Muscle layer of colon (tissue), 2 donors: Measurements from ENCODE around the gene RAC3.

Experiments used
- H3K27ac ChIP-seq: one replicate; pipeline ENCODE4 v1.7.0; 2013; ENCODE audit warnings: low read depth, mild to moderate bottlenecking, low read length, moderate library complexity
- H3K27me3 ChIP-seq, 2 donors: one replicate each; pipeline ENCODE4 v1.7.0; 2013; ENCODE audit warnings: low read length in 2 of 2, mild to moderate bottlenecking in 2 of 2; ENCODE audit not compliant: insufficient read depth in 2 of 2, control insufficient read depth in 1 of 2
- H3K36me3 ChIP-seq: one replicate; pipeline ENCODE4 v1.7.0; 2013; ENCODE audit warnings: mild to moderate bottlenecking, low read length; ENCODE audit not compliant: insufficient read depth
- H3K4me1 ChIP-seq: one replicate; pipeline ENCODE4 v1.7.0; 2013; ENCODE audit warnings: mild to moderate bottlenecking, low read length; ENCODE audit not compliant: insufficient read depth
- H3K4me3 ChIP-seq, 2 donors: one replicate each; pipeline ENCODE4 v1.7.0; 2013; ENCODE audit warnings: low read length in 2 of 2, low read depth in 1 of 2, mild to moderate bottlenecking in 1 of 2, moderate library complexity in 1 of 2
- H3K9ac ChIP-seq: one replicate; pipeline ENCODE4 v1.7.0; 2013; ENCODE audit warnings: low read length
- H3K9me3 ChIP-seq: one replicate; pipeline ENCODE4 v1.7.0; 2013; ENCODE audit warnings: mild to moderate bottlenecking, low read length
- donor health status: abdominal sarcoma.
- donor health status: Adenocarcinoma of cecum.

The RAC3 gene

DNA sequence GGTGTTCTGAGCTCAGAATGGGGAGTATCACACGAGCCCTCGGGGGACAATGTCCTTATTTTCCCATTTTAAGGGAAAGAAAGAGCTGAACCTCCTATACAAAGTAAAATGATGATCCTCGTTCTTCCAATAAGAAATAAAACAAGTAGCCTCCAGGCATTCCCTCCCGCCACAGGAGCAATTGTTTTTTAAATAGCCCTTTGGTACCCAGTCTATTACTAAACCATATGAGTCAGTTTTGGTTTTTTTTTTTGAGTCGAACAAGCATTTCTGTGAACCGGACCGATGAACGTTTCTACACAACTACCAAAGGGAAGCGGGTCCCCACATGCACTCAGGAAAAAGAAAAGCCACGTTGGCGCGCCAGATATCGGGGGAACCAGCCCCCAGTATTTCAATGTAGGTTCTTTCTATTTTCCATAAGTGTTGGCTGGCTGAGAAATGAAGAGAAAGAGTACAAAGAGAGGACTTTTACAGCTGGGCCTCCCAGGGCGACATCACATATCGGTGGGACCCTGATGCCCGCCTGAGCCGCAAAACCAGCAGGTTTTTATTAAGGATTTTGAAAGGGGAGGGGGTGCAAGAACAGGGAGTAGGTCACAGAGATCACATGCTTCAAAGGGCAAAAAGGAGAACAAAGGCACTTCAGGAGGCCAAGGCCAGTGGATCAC lies 9.8 kb downstream of the RAC3 start:
- Histone ChIP-seq H3K36me3 (no peaks in the 10 kb centered on the region), H3K9ac (no peak overlapping the region), H3K27ac (no peak overlapping the region)

DNA sequence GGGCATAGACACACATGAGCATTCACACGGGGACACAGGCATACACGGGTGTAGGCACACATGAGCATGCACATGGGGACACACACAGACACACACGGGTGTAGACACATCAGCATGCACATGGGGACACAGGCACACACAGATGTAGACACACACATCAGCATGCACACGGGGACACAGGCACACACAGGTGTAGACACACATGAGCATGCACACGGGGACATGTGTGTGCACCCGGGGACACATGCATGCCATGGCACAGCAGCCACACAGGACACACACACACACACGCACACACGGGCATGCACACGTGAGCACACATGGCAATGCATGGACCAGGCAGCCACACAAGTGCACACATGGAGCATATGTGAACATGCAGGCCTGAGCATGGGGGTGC lies 11.2 kb downstream of the RAC3 start:
- peaks cover 4% of the 10 kb centered on the region for H3K4me1 ChIP-seq
- no peaks in the 10 kb centered on the region for H3K36me3 ChIP-seq
- no peak overlapping the region for H3K9ac ChIP-seq
- H3K27ac ChIP-seq = no peak overlapping the region
- H3K9me3 ChIP-seq = no peaks in the 10 kb centered on the region
- H3K27me3 ChIP-seq = no peaks in the 10 kb centered on the region
- H3K4me3 ChIP-seq = no peak overlapping the region

More for the DNA sequence above, 9.8 kb downstream of the RAC3 start:
- Histone ChIP-seq H3K4me1 (peaks cover 10% of the 10 kb centered on the region), H3K27me3 (no peaks in the 10 kb centered on the region), H3K4me3 (no peak overlapping the region), H3K9me3 (no peaks in the 10 kb centered on the region)

DNA sequence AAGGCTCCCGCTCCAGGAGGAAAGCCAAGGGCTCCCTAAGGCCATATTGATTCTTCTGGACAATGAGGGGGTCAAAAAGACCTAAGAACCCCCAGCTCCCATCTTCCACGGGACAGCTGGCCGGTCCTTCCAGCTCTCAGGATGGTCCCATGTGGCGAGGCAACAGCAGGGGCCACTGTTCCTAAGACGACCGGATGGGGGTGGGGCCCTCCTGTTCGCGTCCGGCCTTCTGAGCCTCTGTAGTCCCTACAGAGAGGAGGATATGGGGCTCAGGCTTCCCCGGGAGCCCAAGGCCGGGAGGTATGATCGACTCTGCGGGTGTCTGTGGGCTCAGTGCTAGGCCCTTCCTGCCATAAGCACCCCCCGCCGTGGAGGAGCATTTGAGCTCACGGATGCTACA lies 12.0 kb downstream of the RAC3 start:
- Histone ChIP-seq H3K36me3 (peaks cover 7% of the 10 kb centered on the region), H3K9ac (no peak overlapping the region), H3K27me3 (no peaks in the 10 kb centered on the region), H3K9me3 (no peaks in the 10 kb centered on the region), H3K4me1 (no peaks in the 10 kb centered on the region), H3K4me3 (no peak overlapping the region), H3K27ac (no peak overlapping the region)

DNA sequence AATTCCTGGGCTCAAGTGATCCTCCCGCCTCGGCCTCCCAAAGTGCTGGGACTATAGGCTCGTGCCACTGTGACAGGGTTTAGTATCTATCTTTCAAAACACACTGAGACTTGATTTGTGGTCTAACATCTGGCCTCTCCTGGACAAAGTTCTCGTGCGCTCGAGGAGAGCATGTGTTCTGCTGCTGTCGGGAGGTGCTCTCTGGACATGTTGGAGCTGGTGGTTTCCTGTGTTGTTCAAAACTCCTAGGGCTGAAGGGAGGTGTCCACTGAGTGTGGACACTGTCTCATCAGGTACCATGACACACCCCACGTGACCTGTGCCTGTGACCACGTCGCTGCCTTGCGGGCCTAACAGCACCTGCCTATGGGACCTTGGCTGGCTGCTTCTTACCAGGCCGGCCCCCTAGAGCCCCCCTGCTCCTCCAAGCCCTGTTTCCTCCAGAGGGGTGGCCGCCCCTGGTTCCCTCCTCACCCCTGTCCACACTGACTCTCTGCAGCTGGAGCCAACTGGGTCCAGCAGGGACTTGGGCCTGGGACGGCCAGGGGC lies 14.5 kb downstream of the RAC3 start:
- H3K36me3 ChIP-seq = peaks cover 9% of the 10 kb centered on the region
- no peaks in the 10 kb centered on the region for H3K9me3 ChIP-seq
- H3K4me1 ChIP-seq = peaks cover 9% of the 10 kb centered on the region
- H3K27me3 ChIP-seq = no peaks in the 10 kb centered on the region
- no peak overlapping the region for H3K4me3 ChIP-seq
- no peak overlapping the region for H3K27ac ChIP-seq
- H3K9ac ChIP-seq = no peak overlapping the region

DNA sequence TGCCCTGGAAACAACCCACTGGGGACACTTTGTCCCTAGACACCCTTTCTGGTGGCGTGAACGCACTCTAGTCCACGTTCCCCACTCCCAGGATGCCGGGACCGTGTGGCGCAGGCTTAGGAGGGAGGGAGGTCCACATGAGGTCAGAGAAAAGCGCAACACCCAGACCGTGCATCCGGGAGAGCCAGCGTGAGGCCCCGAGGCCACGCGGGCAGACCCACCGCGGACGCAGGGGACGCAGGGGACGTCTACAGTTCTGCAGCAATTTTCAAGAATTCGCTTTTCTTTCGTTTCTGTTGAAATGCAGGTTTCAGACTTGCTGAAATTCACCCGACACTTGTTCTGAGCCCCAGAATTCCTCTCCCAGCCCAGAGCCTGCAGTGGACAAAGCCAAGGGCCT lies 15.4 kb downstream of the RAC3 start:
- no peaks in the 10 kb centered on the region for H3K9me3 ChIP-seq
- no peaks in the 10 kb centered on the region for H3K27me3 ChIP-seq
- H3K4me1 ChIP-seq = peaks cover 9% of the 10 kb centered on the region
- no peak overlapping the region for H3K4me3 ChIP-seq
- no peak overlapping the region for H3K27ac ChIP-seq
- no peak overlapping the region for H3K9ac ChIP-seq
- H3K36me3 ChIP-seq = peaks cover 9% of the 10 kb centered on the region

DNA sequence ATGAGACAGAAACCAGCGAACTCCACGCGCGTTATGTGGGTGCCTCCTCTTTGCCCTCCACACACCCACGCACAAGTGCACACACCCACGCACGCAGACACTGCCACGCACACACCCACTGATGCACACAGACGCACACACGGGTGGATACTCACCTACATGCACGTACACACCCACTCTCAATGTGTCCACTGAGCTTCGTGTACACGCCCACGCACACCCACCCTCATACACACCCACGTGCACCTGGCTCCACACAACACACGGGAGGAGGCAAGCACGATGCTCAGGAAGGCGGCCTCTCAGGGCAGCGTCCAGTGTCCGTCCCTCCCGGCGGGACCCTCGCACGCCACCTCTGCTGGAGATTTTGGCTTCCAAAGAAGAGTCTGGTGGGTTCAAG lies 15.9 kb downstream of the RAC3 start:
- Histone ChIP-seq H3K36me3 (peaks cover 9% of the 10 kb centered on the region), H3K9me3 (no peaks in the 10 kb centered on the region), H3K4me3 (no peak overlapping the region), H3K27me3 (no peaks in the 10 kb centered on the region), H3K9ac (no peak overlapping the region), H3K27ac (no peak overlapping the region), H3K4me1 (peaks cover 9% of the 10 kb centered on the region)

DNA sequence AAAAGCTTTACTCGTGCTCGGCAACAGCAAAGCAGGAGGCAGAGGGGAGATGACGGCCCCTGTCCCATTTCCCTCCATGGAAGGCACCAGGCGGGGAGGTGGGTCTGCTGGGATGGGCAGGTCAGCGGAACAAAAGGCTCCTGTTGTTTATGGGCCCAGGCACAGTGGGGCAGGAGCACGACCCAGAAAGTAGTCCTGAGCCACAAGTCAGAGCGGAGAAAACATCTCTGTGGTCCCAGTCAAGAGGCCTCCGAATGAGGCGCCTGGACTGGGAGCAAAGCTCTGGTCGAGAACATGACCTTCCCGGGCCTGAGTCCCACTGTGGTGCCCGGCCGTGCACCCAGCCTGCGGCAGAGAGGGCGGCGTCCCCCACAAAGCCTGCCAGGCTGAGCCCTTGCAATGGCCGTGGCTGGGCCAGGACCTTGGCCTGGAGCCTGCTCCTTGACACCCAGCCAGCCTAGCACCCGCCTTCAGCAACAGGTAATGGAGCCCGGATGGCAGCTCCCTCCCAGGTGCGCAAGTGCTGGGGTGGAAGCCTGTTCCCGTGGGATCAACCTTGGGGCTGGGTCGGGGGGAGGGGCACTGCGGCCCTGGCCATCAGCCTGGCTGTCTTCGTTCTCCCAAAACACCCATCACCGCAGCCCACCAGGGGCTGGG lies 16.6 kb downstream of the RAC3 start:
- H3K27me3 ChIP-seq = no peaks in the 10 kb centered on the region
- H3K4me3 ChIP-seq = no peak overlapping the region
- H3K9me3 ChIP-seq = no peaks in the 10 kb centered on the region
- H3K27ac ChIP-seq = no peak overlapping the region
- peaks cover 16% of the 10 kb centered on the region for H3K4me1 ChIP-seq
- H3K36me3 ChIP-seq = peaks cover 9% of the 10 kb centered on the region
- H3K9ac ChIP-seq = no peak overlapping the region

DNA sequence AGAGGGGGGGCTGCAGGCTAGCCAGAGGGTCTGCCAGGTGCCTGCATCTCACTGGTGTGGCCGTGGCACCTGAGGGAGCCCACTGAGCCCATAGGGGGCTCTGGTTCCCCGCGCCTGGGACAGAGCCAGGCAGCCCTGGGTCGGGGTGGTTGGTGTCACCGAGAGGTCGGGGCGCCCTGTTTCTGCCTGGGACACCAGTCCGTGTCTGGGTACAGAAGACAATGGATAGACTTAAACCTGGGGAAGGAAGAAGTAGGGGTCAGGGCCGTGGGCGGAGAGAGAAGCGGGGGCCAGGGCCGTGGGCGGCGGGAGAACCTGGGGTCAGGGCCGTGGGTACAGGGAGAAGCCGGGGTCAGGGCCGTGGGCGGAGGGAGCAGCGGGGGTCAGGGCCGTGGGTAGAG lies 17.1 kb downstream of the RAC3 start:
- Histone ChIP-seq H3K9me3 (no peaks in the 10 kb centered on the region), H3K27ac (no peak overlapping the region), H3K9ac (no peak overlapping the region), H3K36me3 (peaks cover 9% of the 10 kb centered on the region), H3K4me1 (peaks cover 21% of the 10 kb centered on the region), H3K27me3 (no peaks in the 10 kb centered on the region), H3K4me3 (no peak overlapping the region)

DNA sequence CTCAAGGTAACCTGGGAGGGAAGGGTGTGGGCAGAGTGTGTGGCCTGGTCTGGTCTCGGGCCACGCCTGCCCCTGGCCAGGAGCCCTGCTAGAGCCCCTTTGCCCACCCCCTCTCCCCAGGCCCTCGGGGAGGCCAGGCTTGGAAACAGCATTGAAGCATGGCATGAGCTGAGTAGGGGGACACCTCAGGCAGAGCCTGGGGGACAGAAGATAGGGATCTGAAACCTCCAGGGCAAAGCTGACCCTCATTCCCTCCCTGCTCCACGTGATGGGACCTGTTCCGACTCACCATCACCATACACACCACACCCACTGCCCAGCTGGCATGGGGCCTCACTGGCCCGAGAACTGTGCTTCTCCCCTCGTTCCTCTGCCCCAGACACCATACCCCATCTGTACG lies 17.6 kb downstream of the RAC3 start:
- no peaks in the 10 kb centered on the region for H3K9me3 ChIP-seq
- H3K27me3 ChIP-seq = no peaks in the 10 kb centered on the region
- no peak overlapping the region for H3K4me3 ChIP-seq
- H3K27ac ChIP-seq = no peak overlapping the region
- H3K36me3 ChIP-seq = peaks cover 14% of the 10 kb centered on the region
- no peak overlapping the region for H3K9ac ChIP-seq
- H3K4me1 ChIP-seq = peaks cover 26% of the 10 kb centered on the region

DNA sequence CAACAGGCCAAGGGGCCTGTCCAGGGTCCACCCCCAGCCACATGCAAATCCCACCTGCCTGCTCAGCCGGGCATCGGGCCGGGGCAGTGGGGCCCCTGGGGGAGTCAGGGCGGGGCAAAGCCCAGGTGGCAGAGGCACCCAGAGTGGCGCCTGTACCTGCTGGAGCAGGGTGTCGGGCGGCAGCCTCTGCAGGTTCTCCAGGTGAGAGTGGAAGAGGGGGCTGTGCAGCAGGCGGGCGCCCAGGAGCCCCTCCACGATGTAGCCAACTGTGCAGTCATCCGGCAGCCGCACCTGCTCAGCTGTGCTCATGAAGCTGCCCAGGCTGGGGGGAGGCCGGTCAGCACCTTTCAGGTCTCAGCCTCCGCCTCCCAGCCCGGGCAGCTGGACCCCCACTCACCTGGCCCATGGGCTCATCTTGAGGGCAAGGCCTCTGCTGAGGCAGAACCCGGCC lies 18.1 kb downstream of the RAC3 start:
- Histone ChIP-seq H3K36me3 (peaks cover 18% of the 10 kb centered on the region), H3K4me3 (no peak overlapping the region), H3K4me1 (peaks cover 26% of the 10 kb centered on the region), H3K27ac (no peak overlapping the region), H3K9ac (no peak overlapping the region), H3K27me3 (no peaks in the 10 kb centered on the region), H3K9me3 (no peaks in the 10 kb centered on the region)

DNA sequence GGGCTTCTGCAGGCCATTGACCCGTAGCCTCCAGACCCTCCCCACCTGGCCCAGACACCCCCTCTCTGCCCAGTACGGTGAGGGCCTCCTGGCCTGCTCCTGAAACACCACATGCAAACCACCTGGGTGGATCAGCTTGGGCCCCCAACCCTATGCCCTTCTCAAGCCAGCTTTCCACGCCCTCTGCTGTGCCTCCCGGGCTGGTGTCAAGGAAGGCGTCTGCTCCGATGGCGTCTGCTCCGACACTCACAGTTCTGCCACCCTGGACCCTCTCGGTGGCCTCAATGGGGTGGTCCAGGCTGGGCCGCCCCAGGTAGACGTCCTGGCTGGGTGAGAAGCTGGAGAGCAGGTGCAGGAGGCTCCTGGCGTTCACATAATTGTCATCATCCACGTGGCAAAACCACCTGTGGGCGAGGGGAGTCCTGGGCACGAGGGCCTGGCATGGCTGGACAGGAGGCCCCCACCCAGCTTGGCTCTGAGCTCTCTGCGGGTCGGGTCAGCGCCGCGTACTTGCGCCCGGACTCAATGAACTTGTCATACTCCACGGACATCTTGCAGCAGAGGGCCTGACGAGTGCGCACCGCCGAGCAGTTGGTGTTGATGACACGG lies 18.8 kb downstream of the RAC3 start:
- Histone ChIP-seq H3K9me3 (no peaks in the 10 kb centered on the region), H3K4me1 (peaks cover 26% of the 10 kb centered on the region), H3K4me3 (peak overlapping the region; percentile 65 to 66), H3K9ac (no peak overlapping the region), H3K27me3 (no peaks in the 10 kb centered on the region), H3K36me3 (peaks cover 24% of the 10 kb centered on the region), H3K27ac (no peak overlapping the region)
